Smooth muscle cell of the pulmonary artery (primary cell): Measurements from ENCODE around the gene MS4A14. TPM values are rescaled to one million over a fixed set of nuclear protein-coding genes. Genes with fewer than 3 reads are reported as not detected.

Experiments
- total RNA-seq: library from RNA; depleted of rRNA; stranded (reverse); fragments of >200 nt; gene quantifications from 2 replicates; pipeline ENCODE4 v1.2.3, GENCODE V29; 2014

MS4A14 gene
- not detected in 2 replicates for total RNA-seq

GRCh38 chr11:60396382-60396781 is at the start of gene MS4A14:
TSS of gene MS4A14 (plus strand) at chr11:60396459. CDS start at chr11:60396579, 120 bp downstream.

DNA sequence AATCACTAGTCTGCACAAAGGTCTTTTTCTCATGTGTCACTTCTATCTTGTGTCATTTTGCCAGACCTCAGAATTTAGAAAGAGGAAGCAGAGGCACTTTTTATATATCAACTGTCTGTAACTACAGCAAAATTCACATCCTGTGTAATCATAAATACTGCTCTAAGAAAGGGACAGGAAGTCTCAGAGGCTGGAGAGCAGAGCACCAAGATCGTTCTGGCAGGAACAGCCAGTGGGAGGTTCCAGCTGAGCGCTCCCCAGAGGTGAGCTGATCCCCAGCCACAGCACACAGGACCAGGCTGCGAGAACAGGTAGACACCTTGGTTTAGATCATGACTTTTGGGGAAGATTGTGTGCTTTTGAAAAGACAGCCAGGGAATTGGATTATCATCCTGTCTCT is 17.9 kb upstream of the MS4A14 start, which contains the start of gene MS4A7:
Gene MS4A7, plus strand, starts transcription at position 179 of the 400 bp plus-strand sequence. CDS start 4,610 bp downstream, outside the sequence.

GRCh38 chr11:60429272-60429671 is 33.0 kb downstream of the MS4A14 start, which contains the start of gene MS4A5:
TSS of gene MS4A5 (plus strand) at chr11:60429572. CDS start at chr11:60429675, 103 bp downstream.

DNA sequence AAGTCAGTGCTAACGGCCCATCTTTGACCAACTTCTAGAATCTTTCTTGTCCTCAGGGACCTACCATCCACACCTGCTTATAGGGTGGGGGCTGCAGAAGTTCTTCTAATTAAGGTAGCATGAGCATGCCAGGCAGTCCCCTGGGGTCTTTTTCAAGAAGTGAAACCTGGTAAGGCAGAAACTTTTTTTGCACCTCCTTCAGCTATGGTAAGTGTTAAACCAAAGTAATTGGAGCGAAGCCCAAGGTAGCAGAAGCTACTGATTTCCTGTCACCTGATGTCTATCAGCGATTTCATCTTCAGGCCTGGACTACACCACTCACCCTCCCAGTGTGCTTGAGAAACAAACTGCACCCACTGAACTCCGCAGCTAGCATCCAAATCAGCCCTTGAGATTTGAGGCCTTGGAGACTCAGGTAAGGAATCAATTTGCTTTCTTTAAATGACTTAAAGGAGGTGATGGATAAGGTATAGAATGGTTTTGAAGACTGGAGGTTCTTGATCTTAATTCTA is 59.3 kb downstream of the MS4A14 start, which contains the start of gene MS4A1:
Gene MS4A1, plus strand, starts transcription at position 317 of the 512 bp plus-strand sequence. CDS start 6,528 bp downstream, outside the sequence.

Other genes starting within 250 kb of the MS4A14 start
- gene MS4A6A, start 213.4 kb upstream of the MS4A14 start, total RNA-seq, result not detected in 2 replicates
- not detected in 2 replicates for gene MS4A4E, start 153.3 kb upstream of the MS4A14 start, total RNA-seq
- not detected in 2 replicates for gene MS4A4A, start 115.8 kb upstream of the MS4A14 start, total RNA-seq
- not detected in 2 replicates for gene MS4A6E, start 69.2 kb upstream of the MS4A14 start, total RNA-seq
- not detected in 2 replicates for gene MS4A7, start 17.9 kb upstream of the MS4A14 start, total RNA-seq
- not detected in 2 replicates for gene MS4A5, start 33.1 kb downstream of the MS4A14 start, total RNA-seq
- gene MS4A1, start 59.4 kb downstream of the MS4A14 start, total RNA-seq, result not detected in 2 replicates
- gene MS4A12, start 96.3 kb downstream of the MS4A14 start, total RNA-seq, result not detected in 2 replicates
- gene MS4A13, start 118.9 kb downstream of the MS4A14 start, total RNA-seq, result not detected in 2 replicates